Naive thymus-derived CD4-positive, alpha-beta T cell (primary cell): ENCODE data around the gene FKBP15. TPM values are rescaled to one million over a fixed set of nuclear protein-coding genes. Genes with fewer than 3 reads are reported as not detected.
"Not testable (repeated sequence)": the region's sequence is repeated elsewhere in the genome, so short reads cannot be mapped to it uniquely, and the experiment has no call there.

Experiments used
- ATAC-seq: fragments of 150-1000 bp; cut with Tn5 transposase; 2 replicates; pipeline ENCODE4 v1.10.0; 2021; ENCODE audit warnings: mild to moderate bottlenecking, moderate library complexity
- CTCF ChIA-PET: fragments of 350-600 bp; sonication (Branson Sonifier 250); formaldehyde crosslinking; loops from one replicate; lab custom pipeline; 2021; ENCODE audit warnings: antibody characterized with exemption; lab: Charles Lee
- POLR2A ChIA-PET: fragments of 350-600 bp; sonication (Branson Sonifier 250); formaldehyde crosslinking; loops from one replicate; lab custom pipeline; 2021; ENCODE audit warnings: antibody characterized with exemption, inconsistent platforms; lab: Charles Lee
- DNase-seq, 9 donors: peaks; one replicate each; pipeline versions ENCODE4 v3.0.0 to v3.0.0-alpha.2; 2020 to 2022; ENCODE audit warnings: mixed read lengths in 1 of 9
- H3K27ac ChIP-seq: one replicate; pipeline ENCODE4 v1.7.0; 2013; ENCODE audit warnings: mild to moderate bottlenecking, low read depth, low read length, moderate library complexity
- H3K27me3 ChIP-seq, 2 donors: one replicate each; pipeline ENCODE4 v1.7.0; 2013; ENCODE audit warnings: low read length in 2 of 2, mild to moderate bottlenecking in 2 of 2, moderate library complexity in 2 of 2; ENCODE audit not compliant: control insufficient read depth in 2 of 2, insufficient read depth in 2 of 2
- H3K36me3 ChIP-seq, 3 experiments: 1 replicate in 2 of 3; 2 replicates in 1 of 3; pipeline ENCODE4 v1.7.0; 2013; ENCODE audit warnings: low read length in 3 of 3, mild to moderate bottlenecking in 3 of 3, moderate library complexity in 1 of 3; ENCODE audit not compliant: insufficient read depth in 3 of 3, control insufficient read depth in 2 of 3
- H3K4me1 ChIP-seq, 2 donors: one replicate each; pipeline ENCODE4 v1.7.0; 2013; ENCODE audit warnings: low read length in 2 of 2, mild to moderate bottlenecking in 2 of 2, moderate library complexity in 1 of 2; ENCODE audit not compliant: control insufficient read depth in 2 of 2, insufficient read depth in 2 of 2
- H3K4me3 ChIP-seq: 2 replicates; pipeline ENCODE4 v1.7.0; 2013; ENCODE audit warnings: mild to moderate bottlenecking, low read length
- H3K9me3 ChIP-seq, 3 experiments: 1 replicate in 2 of 3; 2 replicates in 1 of 3; pipeline ENCODE4 v1.7.0; 2013; ENCODE audit warnings: low read length in 3 of 3; ENCODE audit not compliant: control insufficient read depth in 2 of 3
- H3K27ac Mint-ChIP-seq, 9 donors: one replicate each; pipeline ENCODE4 v1.8.0; 2020 to 2022; ENCODE audit warnings: mixed read lengths in 9 of 9, mild to moderate bottlenecking in 8 of 9, moderate library complexity in 5 of 9, inconsistent platforms in 2 of 9
- H3K27me3 Mint-ChIP-seq, 5 donors: one replicate each; pipeline ENCODE4 v1.8.0; 2021 to 2022; ENCODE audit warnings: mixed read lengths in 5 of 5, mild to moderate bottlenecking in 1 of 5
- H3K36me3 Mint-ChIP-seq, 5 donors: one replicate each; pipeline ENCODE4 v1.8.0; 2020 to 2022; ENCODE audit warnings: mixed read lengths in 5 of 5, mild to moderate bottlenecking in 3 of 5, inconsistent platforms in 1 of 5
- H3K4me1 Mint-ChIP-seq, 7 donors: one replicate each; pipeline ENCODE4 v1.8.0; 2020 to 2022; ENCODE audit warnings: mixed read lengths in 7 of 7, mild to moderate bottlenecking in 3 of 7, inconsistent platforms in 1 of 7
- H3K4me3 Mint-ChIP-seq, 10 donors: one replicate each; pipeline ENCODE4 v1.8.0; 2020 to 2022; ENCODE audit warnings: mild to moderate bottlenecking in 10 of 10, mixed read lengths in 10 of 10, moderate library complexity in 6 of 10, inconsistent platforms in 2 of 10
- H3K9me3 Mint-ChIP-seq, 11 donors: one replicate each; pipeline ENCODE4 v1.8.0; 2020 to 2022; ENCODE audit warnings: mixed read lengths in 11 of 11, mild to moderate bottlenecking in 4 of 11, inconsistent platforms in 1 of 11, moderate library complexity in 1 of 11
- intact Hi-C, 2 donors: fragments of 100-400 bp; cut with micrococcal nuclease; formaldehyde crosslinking; loops; one replicate each; pipeline ENCODE4 v1.15.1; 2023
- polyA plus RNA-seq, 2 donors: library from polyadenylated mRNA; unstranded; fragments of 300-500 nt; fragmentation: Illumina TruSeq; gene quantifications; one replicate each; pipeline ENCODE4 v1.2.3, GENCODE V29; 2021
- total RNA-seq, 6 experiments: library from RNA in 5 of 6; stranded (reverse) in 5 of 6; gene quantifications; 1 replicate in 5 of 6; 2 replicates in 1 of 6; pipeline ENCODE4 v1.2.3 and lab custom pipeline; 2021 to 2026

The FKBP15 gene
- total and polyA plus RNA-seq, 7 experiments from 2014 or later: 8.8 to 50.6 (median 32.6) TPM

GRCh38 chr9:113249661-113250060 lies 28.6 kb upstream of the FKBP15 start:
- CTCF ChIA-PET, H3K4me3 ChIP-seq, DNase-seq, H3K27ac ChIP-seq, H3K4me1 ChIP-seq, H3K27ac Mint-ChIP-seq, H3K27me3 ChIP-seq, intact Hi-C loops, H3K9me3 ChIP-seq, H3K27me3 Mint-ChIP-seq, H3K4me3 Mint-ChIP-seq, POLR2A ChIA-PET, H3K36me3 ChIP-seq, ATAC-seq, H3K4me1 Mint-ChIP-seq: not testable (repeated sequence)
- H3K36me3 Mint-ChIP-seq: peaks cover 0 to 13% (median 13%) of the 10 kb centered on the region in 5 donors
- H3K9me3 Mint-ChIP-seq: peaks cover 0 to 15% (median 2%) of the 10 kb centered on the region in 11 donors

- Histone ChIP-seq H3K9me3 (no peaks in the 10 kb centered on the region), H3K27ac (no peak overlapping the region), H3K4me1 (no peaks in the 10 kb centered on the region), H3K36me3 (no peaks in the 10 kb centered on the region), H3K27me3 (no peaks in the 10 kb centered on the region), H3K4me3 (no peak overlapping the region)
- Mint-ChIP-seq H3K4me3 (no peak overlapping the region), H3K36me3 (peaks cover 0 to 13% (median 10%) of the 10 kb centered on the region in 5 donors), H3K9me3 (peaks cover 0 to 15% (median 2%) of the 10 kb centered on the region in 11 donors), H3K27me3 (no peaks in the 10 kb centered on the region), H3K4me1 (peaks cover 0 to 2% (median 0%) of the 10 kb centered on the region in 7 donors), H3K27ac (no peak overlapping the region)
- CTCF ChIA-PET: no interaction called here
- DNase-seq (no peak), ATAC-seq (no peak)
- intact Hi-C loops: no loop called here
- POLR2A ChIA-PET: no interaction called here
Measured at GRCh38 chr9:113247640-113248039, 26.6 kb upstream of the FKBP15 start.

GRCh38 chr9:113246928-113247327 lies 25.9 kb upstream of the FKBP15 start:
- no peak overlapping the region for H3K27ac ChIP-seq

GRCh38 chr9:113245894-113246293 lies 24.8 kb upstream of the FKBP15 start:
- Histone ChIP-seq H3K4me1 (no peaks in the 10 kb centered on the region), H3K9me3 (no peaks in the 10 kb centered on the region), H3K27ac (no peak overlapping the region), H3K4me3 (no peak overlapping the region), H3K27me3 (no peaks in the 10 kb centered on the region), H3K36me3 (no peaks in the 10 kb centered on the region)
- Mint-ChIP-seq H3K4me1 (peaks cover 0 to 3% (median 0%) of the 10 kb centered on the region in 7 donors), H3K36me3 (peaks cover 0 to 15% (median 7%) of the 10 kb centered on the region in 5 donors), H3K27ac (no peak overlapping the region), H3K9me3 (peaks cover 0 to 15% (median 2%) of the 10 kb centered on the region in 11 donors), H3K27me3 (no peaks in the 10 kb centered on the region), H3K4me3 (no peak overlapping the region)
- ATAC-seq (no peak), DNase-seq (no peak)
- CTCF ChIA-PET: no interaction called here
- intact Hi-C loops: no loop called here
- POLR2A ChIA-PET: no interaction called here

More at GRCh38 chr9:113246928-113247327, 25.9 kb upstream of the FKBP15 start:
- Histone ChIP-seq H3K27me3 (no peaks in the 10 kb centered on the region), H3K36me3 (no peaks in the 10 kb centered on the region), H3K4me1 (no peaks in the 10 kb centered on the region), H3K4me3 (no peak overlapping the region), H3K9me3 (no peaks in the 10 kb centered on the region)
- ChIA-PET POLR2A (no interaction called here), CTCF (no interaction called here)
- DNase-seq: no peak
- Mint-ChIP-seq H3K4me1 (peaks cover 0 to 3% (median 0%) of the 10 kb centered on the region in 7 donors), H3K4me3 (no peak overlapping the region), H3K9me3 (peaks cover 0 to 15% (median 2%) of the 10 kb centered on the region in 11 donors), H3K27ac (no peak overlapping the region), H3K27me3 (no peaks in the 10 kb centered on the region), H3K36me3 (peaks cover 0 to 15% (median 11%) of the 10 kb centered on the region in 5 donors)
- no peak for ATAC-seq
- intact Hi-C loops: no loop called here

GRCh38 chr9:113244556-113244955 lies 23.5 kb upstream of the FKBP15 start:
- Mint-ChIP-seq H3K36me3 (peaks cover 0 to 15% (median 4%) of the 10 kb centered on the region in 5 donors), H3K4me3 (no peak overlapping the region), H3K27ac (no peak overlapping the region), H3K27me3 (no peaks in the 10 kb centered on the region), H3K4me1 (peaks cover 0 to 6% (median 0%) of the 10 kb centered on the region in 7 donors), H3K9me3 (peaks cover 0 to 11% (median 0%) of the 10 kb centered on the region in 11 donors)
- Histone ChIP-seq H3K4me1 (no peaks in the 10 kb centered on the region), H3K9me3 (no peaks in the 10 kb centered on the region), H3K36me3 (no peaks in the 10 kb centered on the region), H3K27me3 (no peaks in the 10 kb centered on the region), H3K4me3 (no peak overlapping the region), H3K27ac (no peak overlapping the region)
- ChIA-PET POLR2A (no interaction called here), CTCF (no interaction called here)
- DNase-seq (no peak), ATAC-seq (no peak)
- intact Hi-C loops: no loop called here

- Mint-ChIP-seq H3K4me1 (peaks cover 0 to 16% (median 0%) of the 10 kb centered on the region in 7 donors), H3K36me3 (peaks cover 0 to 12% (median 0%) of the 10 kb centered on the region in 5 donors), H3K27ac (no peak overlapping the region), H3K27me3 (no peaks in the 10 kb centered on the region), H3K4me3 (no peak overlapping the region), H3K9me3 (no peaks in the 10 kb centered on the region)
- CTCF ChIA-PET: interaction anchor here (0.7 kb wide), 1 partner anchor 13 kb away, joined by 3 read pairs; no protein-coding TSS in a partner anchor
- DNase-seq: no peak
- Histone ChIP-seq H3K9me3 (no peaks in the 10 kb centered on the region), H3K27me3 (no peaks in the 10 kb centered on the region), H3K4me1 (no peaks in the 10 kb centered on the region), H3K27ac (no peak overlapping the region), H3K4me3 (no peak overlapping the region), H3K36me3 (no peaks in the 10 kb centered on the region)
- intact Hi-C loops: no loop called here
- POLR2A ChIA-PET: interaction anchor here (0.7 kb wide), 1 partner anchor 630 kb away, joined by 3 read pairs; no protein-coding TSS in a partner anchor
- no peak for ATAC-seq
Measured at GRCh38 chr9:113241161-113241560, 20.1 kb upstream of the FKBP15 start.

GRCh38 chr9:113238859-113239232 lies 17.8 kb upstream of the FKBP15 start:
- Histone ChIP-seq H3K27ac (no peak overlapping the region), H3K36me3 (no peaks in the 10 kb centered on the region), H3K4me3 (no peak overlapping the region), H3K27me3 (no peaks in the 10 kb centered on the region), H3K4me1 (no peaks in the 10 kb centered on the region), H3K9me3 (no peaks in the 10 kb centered on the region)
- H3K27ac Mint-ChIP-seq: no peak overlapping the region
- ChIA-PET CTCF (no interaction called here), POLR2A (no interaction called here)
- H3K27me3 Mint-ChIP-seq: no peaks in the 10 kb centered on the region
- peaks cover 0 to 18% (median 2%) of the 10 kb centered on the region in 7 donors for H3K4me1 Mint-ChIP-seq
- no peak overlapping the region for H3K4me3 Mint-ChIP-seq
- ATAC-seq (no peak), DNase-seq (no peak)
- peaks cover 0 to 17% (median under 1%) of the 10 kb centered on the region in 5 donors for H3K36me3 Mint-ChIP-seq
- intact Hi-C loops: no loop called here
- no peaks in the 10 kb centered on the region for H3K9me3 Mint-ChIP-seq
